ENCODE data around the gene L3HYPDH. TPM values are rescaled to one million over a fixed set of nuclear protein-coding genes. Genes with fewer than 3 reads are reported as not detected.

The L3HYPDH gene
- 103 TPM for total RNA-seq

- intact Hi-C loops (cut with DNase I) = no loop called here
- Histone ChIP-seq H3K27ac (peak within 1 kb of the TSS; percentile 92), H3K9me3 (no peaks in the 10 kb centered on the region), H3K36me3 (peaks cover 0 to 8% of the 10 kb centered on the region in 2 donors), H3K4me3 (peak within 1 kb of the TSS; percentile 69 to 97), H3K27me3 (no peaks in the 10 kb centered on the region), H3K4me1 (peaks cover 60% of the 10 kb centered on the region)
- DNase-seq (ENCODE audit: extremely low spot score in 2 of 2) = peak in 1 of 2 donors; percentile 94
- TF ChIP-seq POLR2A (IDR thresholded peaks at IDR 0.05) = peak in 1 of 2 donors; percentile 75
- TF ChIP-seq POLR2AphosphoS5 (IDR thresholded peaks at IDR 0.05; ENCODE audit: insufficient read depth in 1 of 2, low read depth in 1 of 2) = peak; percentile 73 to 98
- TF ChIP-seq CTCF (IDR thresholded peaks at IDR 0.05) = peak in 2 of 3 experiments; percentile 39 to 40
Measured at GRCh38 chr14:59483819-59484638, at the start of gene L3HYPDH, which contains the start of gene JKAMP. L3HYPDH (minus strand) TSS chr14:59484408; CDS start chr14:59484316, 92 bp downstream. JKAMP (plus strand) TSS chr14:59484517; CDS start chr14:59484590, 73 bp downstream.

- Histone ChIP-seq H3K27me3 (no peaks in the 10 kb centered on the region), H3K27ac (no peak overlapping the region), H3K4me3 (no peak overlapping the region), H3K36me3 (no peaks in the 10 kb centered on the region), H3K9me3 (no peaks in the 10 kb centered on the region), H3K4me1 (no peaks in the 10 kb centered on the region)
- TF ChIP-seq POLR2A (IDR thresholded peaks at IDR 0.05) (no peak), CTCF (IDR thresholded peaks at IDR 0.05) (no peak), POLR2AphosphoS5 (IDR thresholded peaks at IDR 0.05; ENCODE audit: insufficient read depth in 1 of 2, low read depth in 1 of 2) (no peak)
- intact Hi-C loops (cut with DNase I) = no loop called here
- DNase-seq (ENCODE audit: extremely low spot score in 2 of 2) = no peak
Measured at GRCh38 chr14:59532419-59532818, 48.2 kb upstream of the L3HYPDH start.

DNA sequence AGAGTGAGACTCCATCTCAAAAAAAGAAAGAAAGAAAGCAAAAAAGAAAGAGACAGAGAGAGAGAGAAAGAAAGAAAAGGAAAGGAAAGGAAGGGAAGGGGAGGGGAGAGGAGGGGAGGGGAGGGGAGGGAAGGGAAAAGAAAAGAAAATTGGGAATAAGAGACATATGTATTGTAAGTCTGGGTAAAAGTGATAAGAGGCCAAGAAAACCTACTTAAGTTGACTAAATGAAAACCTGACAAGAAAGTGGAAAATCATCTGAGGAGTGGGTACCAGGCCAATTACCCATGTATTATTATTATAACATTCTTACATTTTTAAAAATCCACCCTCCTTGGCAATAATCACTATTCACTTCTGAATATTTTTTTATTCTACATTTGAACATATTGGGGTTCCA is 46.1 kb upstream of the L3HYPDH start:
- H3K36me3 ChIP-seq = no peaks in the 10 kb centered on the region
- no peak for TF ChIP-seq POLR2A (IDR thresholded peaks at IDR 0.05)
- TF ChIP-seq POLR2AphosphoS5 (IDR thresholded peaks at IDR 0.05; ENCODE audit: insufficient read depth in 1 of 2, low read depth in 1 of 2) = no peak
- TF ChIP-seq CTCF (IDR thresholded peaks at IDR 0.05) = no peak
- H3K9me3 ChIP-seq = no peaks in the 10 kb centered on the region

DNA sequence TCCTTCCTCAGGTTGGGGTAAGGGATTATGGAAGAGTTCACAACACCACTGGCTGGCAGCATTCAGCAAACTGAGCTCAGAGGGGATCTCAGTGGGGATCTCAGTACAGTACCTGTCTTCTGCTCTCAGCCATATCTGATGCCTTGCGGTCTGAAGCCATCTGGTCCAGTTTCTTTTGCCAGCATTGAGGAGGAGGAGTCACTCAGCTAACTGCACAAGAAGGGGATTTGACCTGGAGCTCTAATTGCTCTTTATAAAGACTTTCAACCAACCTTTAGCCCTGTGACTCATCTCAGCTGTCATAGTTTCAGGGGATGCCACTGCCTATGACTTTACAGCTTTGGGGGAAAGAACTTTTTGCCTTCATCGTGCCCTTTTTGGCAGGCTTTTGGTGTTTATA is 45.0 kb upstream of the L3HYPDH start:
- Histone ChIP-seq H3K36me3 (no peaks in the 10 kb centered on the region), H3K27ac (no peak overlapping the region), H3K9me3 (no peaks in the 10 kb centered on the region), H3K4me1 (no peaks in the 10 kb centered on the region), H3K27me3 (no peaks in the 10 kb centered on the region), H3K4me3 (no peak overlapping the region)
- TF ChIP-seq POLR2A (IDR thresholded peaks at IDR 0.05) (no peak), POLR2AphosphoS5 (IDR thresholded peaks at IDR 0.05; ENCODE audit: insufficient read depth in 1 of 2, low read depth in 1 of 2) (no peak), CTCF (IDR thresholded peaks at IDR 0.05) (no peak)
- intact Hi-C loops (cut with DNase I) = no loop called here
- no peak for DNase-seq (ENCODE audit: extremely low spot score in 2 of 2)

More for the DNA sequence above, 46.1 kb upstream of the L3HYPDH start:
- Histone ChIP-seq H3K27me3 (no peaks in the 10 kb centered on the region), H3K4me3 (no peak overlapping the region), H3K4me1 (no peaks in the 10 kb centered on the region), H3K27ac (no peak overlapping the region)
- intact Hi-C loops (cut with DNase I) = no loop called here
- no peak for DNase-seq (ENCODE audit: extremely low spot score in 2 of 2)

- no peaks in the 10 kb centered on the region for H3K4me1 ChIP-seq
- H3K36me3 ChIP-seq = no peaks in the 10 kb centered on the region
- H3K4me3 ChIP-seq = no peak overlapping the region
- no peak for TF ChIP-seq POLR2AphosphoS5 (IDR thresholded peaks at IDR 0.05; ENCODE audit: insufficient read depth in 1 of 2, low read depth in 1 of 2)
- no peak for TF ChIP-seq POLR2A (IDR thresholded peaks at IDR 0.05)
- no peak for TF ChIP-seq CTCF (IDR thresholded peaks at IDR 0.05)
- H3K27ac ChIP-seq = no peak overlapping the region
- intact Hi-C loops (cut with DNase I) = no loop called here
- no peaks in the 10 kb centered on the region for H3K27me3 ChIP-seq
- no peak for DNase-seq (ENCODE audit: extremely low spot score in 2 of 2)
- no peaks in the 10 kb centered on the region for H3K9me3 ChIP-seq
Measured at GRCh38 chr14:59520224-59520623, 36.0 kb upstream of the L3HYPDH start.

All from vagina (tissue), 2 donors.